ENCODE data around the gene ARL14. TPM values are rescaled to one million over a fixed set of nuclear protein-coding genes. Genes with fewer than 3 reads are reported as not detected.

The ARL14 gene
- polyA plus RNA-seq, 3 donors: 0.12 to 0.40 TPM; not detected in 1

GRCh38 chr3:160719710-160720109 is 42.8 kb downstream of the ARL14 start:
- DNase-seq (ENCODE audit: low read depth in 3 of 3, low spot score in 2 of 3): no peak

- DNase-seq (ENCODE audit: low read depth in 3 of 3, low spot score in 2 of 3): no peak
Observed at GRCh38 chr3:160720123-160720746, 43.3 kb downstream of the ARL14 start.

GRCh38 chr3:160722331-160722730 is 45.4 kb downstream of the ARL14 start:
- DNase-seq (ENCODE audit: low read depth in 3 of 3, low spot score in 2 of 3): no peak

- no peak for DNase-seq (ENCODE audit: low read depth in 3 of 3, low spot score in 2 of 3)
Observed at GRCh38 chr3:160725338-160725737, 48.4 kb downstream of the ARL14 start.

Other genes with a start within 250 kb of the ARL14 start
- 10 to 100 TPM; 16.2 to 18.9 (median 18.1) TPM for gene TRIM59, start 227.4 kb upstream of the ARL14 start, polyA plus RNA-seq (ENCODE audit: insufficient read length in 3 of 3)
- gene KPNA4, start 111.6 kb upstream of the ARL14 start, polyA plus RNA-seq (ENCODE audit: insufficient read length in 3 of 3): 10 to 100 TPM; 83.8 to 89.5 (median 86.3) TPM
- 1 to 10 TPM; 6.3 to 8.2 (median 8.0) TPM for gene PPM1L, start 79.1 kb downstream of the ARL14 start, polyA plus RNA-seq (ENCODE audit: insufficient read length in 3 of 3)

Measured in right renal cortex interstitium (tissue), 3 donors.